AG04450 (cell line): ENCODE data around the gene RASGRF1. TPM values are rescaled to one million over a fixed set of nuclear protein-coding genes. Genes with fewer than 3 reads are reported as not detected.

Experiments
- CTCF ChIA-PET: fragments of 300-600, 350-600 bp; formaldehyde crosslinking; extraction: SDS; loops from one replicate; lab custom pipeline; 2022; ENCODE audit warnings: antibody characterized with exemption, inconsistent platforms; lab: Charles Lee
- POLR2A ChIA-PET: fragments of 350-600 bp; formaldehyde crosslinking; extraction: SDS; loops from one replicate; lab custom pipeline; 2021; ENCODE audit warnings: antibody characterized with exemption, inconsistent platforms; lab: Yijun Ruan, JAX
- DNase-seq: peaks from one replicate; pipeline ENCODE4 v3.0.0-alpha.2; 2011; ENCODE audit warnings: low read depth, low spot score
- H3K27ac ChIP-seq: one replicate; pipeline ENCODE4 v1.5.1; 2012; ENCODE audit warnings: low read depth, low read length, control low read depth
- H3K27me3 ChIP-seq: one replicate; pipeline ENCODE4 v1.6.0; 2012; ENCODE audit warnings: low read length; ENCODE audit not compliant: control insufficient read depth, insufficient read depth
- H3K4me3 ChIP-seq: 2 replicates; pipeline ENCODE4 v1.5.1; 2011; ENCODE audit warnings: mild to moderate bottlenecking, low read depth, low read length, control low read depth
- H3K9me3 ChIP-seq: 2 replicates; pipeline ENCODE4 v1.5.1; 2012; ENCODE audit warnings: low read length; ENCODE audit not compliant: control insufficient read depth, insufficient read depth
- CTCF ChIP-seq: IDR thresholded peaks from 2 replicates; pipeline ENCODE4 v1.5.1; 2011; ENCODE audit warnings: low read depth, low read length, control low read depth, inconsistent platforms
- polyA plus RNA-seq: library from polyadenylated mRNA; depleted of rRNA; stranded (reverse); fragments of >200 nt; gene quantifications from 2 replicates; pipeline ENCODE4 v1.2.3, GENCODE V29; 2011

The RASGRF1 gene
- polyA plus RNA-seq, 1 experiment = 0.25 TPM

GRCh38 chr15:78947506-78947905 lies 143.1 kb downstream of the RASGRF1 start:
- ChIA-PET POLR2A (no interaction called here), CTCF (no interaction called here)
- Histone ChIP-seq H3K27ac (no peak overlapping the region), H3K4me3 (no peak overlapping the region), H3K9me3 (no peaks in the 10 kb centered on the region; the same call in 1 of the 2 replicates), H3K27me3 (peaks cover 42% of the 10 kb centered on the region)
- no peak for DNase-seq
- TF ChIP-seq CTCF = no peak

GRCh38 chr15:78946493-78946892 lies 144.1 kb downstream of the RASGRF1 start:
- CTCF ChIA-PET = interaction anchor here (0.6 kb wide), 1 partner anchor 26 kb away, joined by 4 read pairs; no protein-coding TSS in a partner anchor
- no peak for DNase-seq
- Histone ChIP-seq H3K9me3 (no peaks in the 10 kb centered on the region; the same call in 1 of the 2 replicates), H3K4me3 (no peak overlapping the region), H3K27me3 (peaks cover 42% of the 10 kb centered on the region), H3K27ac (no peak overlapping the region)
- no peak for TF ChIP-seq CTCF
- POLR2A ChIA-PET = no interaction called here

GRCh38 chr15:78944669-78945407 lies 145.7 kb downstream of the RASGRF1 start, which contains the start of gene CTSH:
TSS of gene CTSH (minus strand) at chr15:78945046. CDS start at chr15:78944981, 65 bp downstream.
- Histone ChIP-seq H3K27me3 (peaks cover 42% of the 10 kb centered on the region), H3K27ac (no peak within 1 kb of the TSS), H3K9me3 (no peaks in the 10 kb centered on the region; the same call in 1 of the 2 replicates), H3K4me3 (peak within 1 kb of the TSS; percentile 59)
- TF ChIP-seq CTCF = no peak
- ChIA-PET POLR2A (interaction anchor here (0.5 kb wide), 1 partner anchor 62 kb away, joined by 4 read pairs; no protein-coding TSS in a partner anchor), CTCF (no interaction called here)
- DNase-seq = no peak

GRCh38 chr15:78944202-78944625 lies 146.4 kb downstream of the RASGRF1 start:
- DNase-seq = no peak
- POLR2A ChIA-PET = interaction anchor here (0.5 kb wide), 1 partner anchor 63 kb away, joined by 4 read pairs; no protein-coding TSS in a partner anchor
- no peak for TF ChIP-seq CTCF
- Histone ChIP-seq H3K27me3 (peaks cover 37% of the 10 kb centered on the region), H3K27ac (no peak overlapping the region), H3K9me3 (no peaks in the 10 kb centered on the region; the same call in 1 of the 2 replicates), H3K4me3 (peak overlapping the region; percentile 59; the same call in 1 of the 2 replicates)
- CTCF ChIA-PET = no interaction called here

- peaks cover 37% of the 10 kb centered on the region for H3K27me3 ChIP-seq
- CTCF ChIA-PET = interaction anchor here (0.6 to 1.0 kb wide), 2 partner anchors 238 to 241 kb away, joined by 3 read pairs; no protein-coding TSS in a partner anchor
- TF ChIP-seq CTCF = no peak
- H3K27ac ChIP-seq = no peak overlapping the region
- H3K9me3 ChIP-seq = no peaks in the 10 kb centered on the region; the same call in 1 of the 2 replicates
- DNase-seq = no peak
- POLR2A ChIA-PET = no interaction called here
- no peak overlapping the region for H3K4me3 ChIP-seq
These were observed 146.9 kb downstream of the RASGRF1 start for GRCh38 chr15:78943692-78944091.
